SW480 (cell line): ENCODE data around the gene HIVEP3.

Experiments
- DNase-seq: peaks from one replicate; pipeline ENCODE4 v3.0.0-alpha.2; 2016; ENCODE audit warnings: low spot score

Gene HIVEP3

GRCh38 chr1:41664861-41665640 lies 253.7 kb downstream of the HIVEP3 start:
- DNase-seq: peak; percentile 60

GRCh38 chr1:41663671-41664400 lies 254.9 kb downstream of the HIVEP3 start:
- no peak for DNase-seq

GRCh38 chr1:41662765-41663437 lies 255.8 kb downstream of the HIVEP3 start:
- DNase-seq: peak; percentile 61

GRCh38 chr1:41662061-41662764 lies 256.5 kb downstream of the HIVEP3 start:
- peak; percentile 84 for DNase-seq

GRCh38 chr1:41661428-41662060 lies 257.2 kb downstream of the HIVEP3 start:
- no peak for DNase-seq

GRCh38 chr1:41660570-41661427 lies 257.9 kb downstream of the HIVEP3 start:
- DNase-seq: no peak

- DNase-seq: no peak
Observed at GRCh38 chr1:41659903-41660302, 258.8 kb downstream of the HIVEP3 start.

- DNase-seq: no peak
Observed at GRCh38 chr1:41659159-41659495, 259.6 kb downstream of the HIVEP3 start.

GRCh38 chr1:41658431-41659158 lies 260.1 kb downstream of the HIVEP3 start:
- DNase-seq: no peak

- DNase-seq: no peak
Observed at GRCh38 chr1:41657679-41658295, 260.9 kb downstream of the HIVEP3 start.

- no peak for DNase-seq
Observed at GRCh38 chr1:41656825-41657500, 261.8 kb downstream of the HIVEP3 start.

- no peak for DNase-seq
Observed at GRCh38 chr1:41656068-41656467, 262.7 kb downstream of the HIVEP3 start.

GRCh38 chr1:41655632-41656031 lies 263.1 kb downstream of the HIVEP3 start:
- DNase-seq: no peak

GRCh38 chr1:41653574-41653973 lies 265.1 kb downstream of the HIVEP3 start:
- DNase-seq: no peak

GRCh38 chr1:41652384-41653265 lies 266.1 kb downstream of the HIVEP3 start:
- no peak for DNase-seq

GRCh38 chr1:41650028-41650880 lies 268.5 kb downstream of the HIVEP3 start:
- peak; percentile 46 for DNase-seq

GRCh38 chr1:41649396-41650027 lies 269.2 kb downstream of the HIVEP3 start:
- no peak for DNase-seq
